ENCODE measurements around the gene ARID4B. TPM values are rescaled to one million over a fixed set of nuclear protein-coding genes. Genes with fewer than 3 reads are reported as not detected.
"Not testable (repeated sequence)": the region's sequence is repeated elsewhere in the genome, so short reads cannot be mapped to it uniquely, and the experiment has no call there.

ARID4B gene
- polyA plus RNA-seq, 1 donor (not counting 4 experiments of a cell fraction or from before 2014, with no cell fraction given) = 12.7 TPM

DNA sequence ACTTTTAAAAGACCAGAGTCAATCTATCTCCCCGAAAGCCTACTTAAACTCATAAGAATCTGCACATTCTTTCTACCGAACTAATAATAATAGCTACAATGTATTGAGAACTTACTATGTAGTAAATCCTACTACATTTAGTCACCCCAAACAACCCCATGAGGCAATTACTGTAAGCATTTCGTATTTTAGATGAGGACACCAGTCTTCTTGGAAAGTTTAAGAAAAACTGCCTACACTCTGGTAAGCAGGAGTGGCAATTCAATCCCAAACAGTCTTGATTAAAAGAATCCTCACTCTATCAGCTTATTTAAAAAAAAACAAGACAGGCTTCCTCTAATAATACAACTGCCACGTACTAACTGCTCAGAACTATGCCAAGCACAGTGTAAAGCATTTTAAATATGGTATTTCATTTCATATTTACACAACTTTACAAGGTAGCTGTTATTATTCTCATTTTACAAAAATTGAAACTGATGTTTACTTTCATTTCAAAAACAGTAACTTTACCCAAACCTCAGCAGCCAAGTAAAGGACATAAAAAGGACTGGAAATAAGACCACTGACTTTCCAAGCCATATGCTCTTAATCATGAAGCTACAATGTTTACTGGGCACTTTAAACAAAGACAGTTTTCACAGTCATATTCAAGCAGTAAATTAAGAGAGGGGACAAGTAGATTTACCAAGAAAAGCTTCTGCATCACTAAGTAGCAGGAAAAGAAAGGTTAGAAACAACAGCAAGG lies 13.9 kb downstream of the ARID4B start:
- no peak for DNase-seq (ENCODE audit: low read depth, low spot score)
- peak; percentile 46 for FAIRE-seq
- peaks cover 85% of the 10 kb centered on the region for H3K79me2 ChIP-seq (ENCODE audit: control insufficient read depth, insufficient read depth, low read length)
- peaks cover 1 to 5% of the 10 kb centered on the region in 2 experiments for H3K36me3 ChIP-seq (ENCODE audit: control insufficient read depth in 2 of 2, extremely low read depth in 1 of 2, insufficient read depth in 2 of 2, low read length in 2 of 2)
- peaks cover 16% of the 10 kb centered on the region for H3K4me1 ChIP-seq (ENCODE audit: control insufficient read depth, extremely low read depth, insufficient read depth, low read length)
- H3K9ac ChIP-seq (ENCODE audit: control insufficient read depth, extremely low read depth, insufficient read depth, low read length) = peak overlapping the region; percentile 22
- no peak overlapping the region for H2AFZ ChIP-seq (ENCODE audit: control insufficient read depth, low read length)
- dilution Hi-C loops (cut with MboI; ENCODE audit: extremely low pct_ligation_motif_present, low sequenced_read_pairs) = no loop called here
- no peaks in the 10 kb centered on the region for H3K27me3 ChIP-seq (ENCODE audit: control insufficient read depth, extremely low read depth, insufficient read depth, low read length)
- peak overlapping the region; percentile 44 for H3K27ac ChIP-seq (ENCODE audit: control insufficient read depth, insufficient read depth, low read length)
- peak overlapping the region in 2 of 3 experiments; percentile 25 to 45 for H3K4me3 ChIP-seq (ENCODE audit: control insufficient read depth in 2 of 3, extremely low read depth in 1 of 3, insufficient read depth in 2 of 3, low read depth in 1 of 3, low read length in 3 of 3)
- TF ChIP-seq EZH2 (IDR thresholded peaks at IDR 0.05; ENCODE audit: low read length) = no peak
- TF ChIP-seq, protein P1, sequence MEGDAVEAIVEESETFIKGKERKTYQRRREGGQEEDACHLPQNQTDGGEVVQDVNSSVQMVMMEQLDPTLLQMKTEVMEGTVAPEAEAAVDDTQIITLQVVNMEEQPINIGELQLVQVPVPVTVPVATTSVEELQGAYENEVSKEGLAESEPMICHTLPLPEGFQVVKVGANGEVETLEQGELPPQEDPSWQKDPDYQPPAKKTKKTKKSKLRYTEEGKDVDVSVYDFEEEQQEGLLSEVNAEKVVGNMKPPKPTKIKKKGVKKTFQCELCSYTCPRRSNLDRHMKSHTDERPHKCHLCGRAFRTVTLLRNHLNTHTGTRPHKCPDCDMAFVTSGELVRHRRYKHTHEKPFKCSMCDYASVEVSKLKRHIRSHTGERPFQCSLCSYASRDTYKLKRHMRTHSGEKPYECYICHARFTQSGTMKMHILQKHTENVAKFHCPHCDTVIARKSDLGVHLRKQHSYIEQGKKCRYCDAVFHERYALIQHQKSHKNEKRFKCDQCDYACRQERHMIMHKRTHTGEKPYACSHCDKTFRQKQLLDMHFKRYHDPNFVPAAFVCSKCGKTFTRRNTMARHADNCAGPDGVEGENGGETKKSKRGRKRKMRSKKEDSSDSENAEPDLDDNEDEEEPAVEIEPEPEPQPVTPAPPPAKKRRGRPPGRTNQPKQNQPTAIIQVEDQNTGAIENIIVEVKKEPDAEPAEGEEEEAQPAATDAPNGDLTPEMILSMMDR (optimal IDR thresholded peaks at IDR 0.05 in 1 of 3, IDR thresholded peaks at IDR 0.05 in 1 of 3, conservative IDR thresholded peaks at IDR 0.05 in 1 of 3; ENCODE audit: extremely low read depth in 1 of 3, insufficient read depth in 2 of 3, low read length in 3 of 3) = no peak
- peak overlapping the region; percentile 86 for H3K4me2 ChIP-seq (ENCODE audit: control insufficient read depth, extremely low read depth, insufficient read depth, low read depth, low read length)
- no peaks in the 10 kb centered on the region for H3K9me1 ChIP-seq (ENCODE audit: control insufficient read depth, extremely low read depth, insufficient read depth, low read length)
- no peaks in the 10 kb centered on the region for H3K9me3 ChIP-seq (ENCODE audit: control insufficient read depth, low read depth, low read length)
- H4K20me1 ChIP-seq (ENCODE audit: control insufficient read depth, extremely low read depth, insufficient read depth, low read length) = peaks cover 7% of the 10 kb centered on the region

DNA sequence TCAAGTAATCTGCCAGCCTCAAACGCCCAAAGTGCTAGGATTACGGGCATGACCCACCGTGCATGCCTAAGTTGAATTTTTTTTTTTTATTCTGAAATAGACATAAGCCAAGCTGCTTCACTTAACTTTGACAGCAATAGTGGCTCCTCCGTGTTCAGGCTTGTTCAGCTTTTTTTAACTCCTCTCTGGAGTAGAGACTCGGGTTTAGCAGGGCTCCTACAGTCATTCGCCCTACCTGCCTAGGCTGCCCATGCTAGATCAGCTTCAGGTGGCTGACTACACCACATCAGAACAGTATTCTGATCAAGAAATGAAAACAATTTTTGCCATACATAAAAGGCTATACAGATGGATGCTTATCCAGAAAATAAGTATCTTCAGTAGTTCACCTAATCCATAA lies 14.7 kb downstream of the ARID4B start:
- Histone ChIP-seq H3K36me3 (ENCODE audit: control insufficient read depth in 2 of 2, extremely low read depth in 1 of 2, insufficient read depth in 2 of 2, low read length in 2 of 2) (peaks cover 0 to 1% of the 10 kb centered on the region in 2 experiments), H2AFZ (ENCODE audit: control insufficient read depth, low read length) (no peak overlapping the region), H3K9me1 (ENCODE audit: control insufficient read depth, extremely low read depth, insufficient read depth, low read length) (no peaks in the 10 kb centered on the region), H3K9ac (ENCODE audit: control insufficient read depth, extremely low read depth, insufficient read depth, low read length) (peak overlapping the region; percentile 28), H3K4me3 (ENCODE audit: control insufficient read depth in 2 of 3, extremely low read depth in 1 of 3, insufficient read depth in 2 of 3, low read depth in 1 of 3, low read length in 3 of 3) (peak overlapping the region in 2 of 3 experiments; percentile 38 to 54), H3K79me2 (ENCODE audit: control insufficient read depth, insufficient read depth, low read length) (peaks cover 78% of the 10 kb centered on the region), H3K27me3 (ENCODE audit: control insufficient read depth, extremely low read depth, insufficient read depth, low read length) (no peaks in the 10 kb centered on the region), H3K4me1 (ENCODE audit: control insufficient read depth, extremely low read depth, insufficient read depth, low read length) (peaks cover 16% of the 10 kb centered on the region), H4K20me1 (ENCODE audit: control insufficient read depth, extremely low read depth, insufficient read depth, low read length) (peaks cover 7% of the 10 kb centered on the region), H3K27ac (ENCODE audit: control insufficient read depth, insufficient read depth, low read length) (peak overlapping the region; percentile 44), H3K4me2 (ENCODE audit: control insufficient read depth, extremely low read depth, insufficient read depth, low read depth, low read length) (peak overlapping the region; percentile 86), H3K9me3 (ENCODE audit: control insufficient read depth, low read depth, low read length) (no peaks in the 10 kb centered on the region)
- DNase-seq (ENCODE audit: low read depth, low spot score) (no peak), FAIRE-seq (peak; percentile 66)
- no peak for TF ChIP-seq EZH2 (IDR thresholded peaks at IDR 0.05; ENCODE audit: low read length)
- TF ChIP-seq, protein P1 (optimal IDR thresholded peaks at IDR 0.05 in 1 of 3, IDR thresholded peaks at IDR 0.05 in 1 of 3, conservative IDR thresholded peaks at IDR 0.05 in 1 of 3; ENCODE audit: extremely low read depth in 1 of 3, insufficient read depth in 2 of 3, low read length in 3 of 3) = no peak
- dilution Hi-C loops (cut with MboI; ENCODE audit: extremely low pct_ligation_motif_present, low sequenced_read_pairs) = no loop called here

DNA sequence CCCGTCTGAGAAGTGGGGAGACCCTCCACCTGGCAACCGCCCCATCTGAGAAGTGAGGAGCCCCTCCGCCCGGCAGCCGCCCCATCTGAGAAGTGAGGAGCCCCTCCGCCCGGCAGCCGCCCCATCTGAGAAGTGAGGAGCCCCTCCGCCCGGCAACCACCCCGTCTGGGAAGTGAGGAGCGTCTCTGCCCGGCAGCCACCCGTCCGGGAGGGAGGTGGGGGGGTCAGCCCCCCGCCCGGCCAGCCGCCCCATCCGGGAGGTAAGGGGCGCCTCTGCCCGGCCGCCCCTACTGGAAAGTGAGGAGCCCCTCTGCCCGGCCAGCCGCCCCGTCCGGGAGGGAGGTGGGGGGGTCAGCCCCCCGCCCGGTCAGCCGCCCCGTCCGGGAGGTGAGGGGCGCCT lies 18.8 kb downstream of the ARID4B start:
- FAIRE-seq; H3K4me3 ChIP-seq (ENCODE audit: control insufficient read depth in 2 of 3, extremely low read depth in 1 of 3, insufficient read depth in 2 of 3, low read depth in 1 of 3, low read length in 3 of 3); dilution Hi-C loops (cut with MboI; ENCODE audit: extremely low pct_ligation_motif_present, low sequenced_read_pairs); DNase-seq (ENCODE audit: low read depth, low spot score); H3K9me3 ChIP-seq (ENCODE audit: control insufficient read depth, low read depth, low read length); H2AFZ ChIP-seq (ENCODE audit: control insufficient read depth, low read length); H3K36me3 ChIP-seq (ENCODE audit: control insufficient read depth in 2 of 2, extremely low read depth in 1 of 2, insufficient read depth in 2 of 2, low read length in 2 of 2); H3K27ac ChIP-seq (ENCODE audit: control insufficient read depth, insufficient read depth, low read length); H3K9me1 ChIP-seq (ENCODE audit: control insufficient read depth, extremely low read depth, insufficient read depth, low read length); H3K4me2 ChIP-seq (ENCODE audit: control insufficient read depth, extremely low read depth, insufficient read depth, low read depth, low read length); H3K9ac ChIP-seq (ENCODE audit: control insufficient read depth, extremely low read depth, insufficient read depth, low read length); H4K20me1 ChIP-seq (ENCODE audit: control insufficient read depth, extremely low read depth, insufficient read depth, low read length); H3K27me3 ChIP-seq (ENCODE audit: control insufficient read depth, extremely low read depth, insufficient read depth, low read length): not testable (repeated sequence)
- Histone ChIP-seq H3K4me1 (ENCODE audit: control insufficient read depth, extremely low read depth, insufficient read depth, low read length) (peaks cover 14% of the 10 kb centered on the region), H3K79me2 (ENCODE audit: control insufficient read depth, insufficient read depth, low read length) (peaks cover 79% of the 10 kb centered on the region)

All from keratinocyte (primary cell).